ENCODE results near the gene CD3G. TPM values are rescaled to one million over a fixed set of nuclear protein-coding genes. Genes with fewer than 3 reads are reported as not detected.

CD3G gene
- total RNA-seq, 1 donor from 2014 or later: not detected

- peaks cover 7% of the 10 kb centered on the region for H3K9me3 Mint-ChIP-seq (ENCODE audit: low read depth)
- no peak overlapping the region for H3K4me3 Mint-ChIP-seq (ENCODE audit: unreplicated experiment)
- TF ChIP-seq CTCF (IDR thresholded peaks at IDR 0.05): no peak
- H3K4me1 Mint-ChIP-seq (ENCODE audit: low read depth): no peaks in the 10 kb centered on the region
- H3K27me3 Mint-ChIP-seq (ENCODE audit: low read depth): peaks cover 26% of the 10 kb centered on the region
- H3K36me3 Mint-ChIP-seq (ENCODE audit: low read depth): peaks cover 4% of the 10 kb centered on the region
- DNase-seq (ENCODE audit: low spot score): no peak
- H3K27ac Mint-ChIP-seq (ENCODE audit: unreplicated experiment): no peak overlapping the region
Measured at GRCh38 chr11:118322721-118323120, 21.4 kb upstream of the CD3G start.

GRCh38 chr11:118325283-118325682, 18.9 kb upstream of the CD3G start:
- Mint-ChIP-seq H3K9me3 (ENCODE audit: low read depth) (peaks cover 5% of the 10 kb centered on the region), H3K4me1 (ENCODE audit: low read depth) (no peaks in the 10 kb centered on the region), H3K27ac (ENCODE audit: unreplicated experiment) (no peak overlapping the region), H3K27me3 (ENCODE audit: low read depth) (peaks cover 25% of the 10 kb centered on the region), H3K36me3 (ENCODE audit: low read depth) (no peaks in the 10 kb centered on the region), H3K4me3 (ENCODE audit: unreplicated experiment) (no peak overlapping the region)
- no peak for TF ChIP-seq CTCF (IDR thresholded peaks at IDR 0.05)
- DNase-seq (ENCODE audit: low spot score): no peak

- Mint-ChIP-seq H3K4me1 (ENCODE audit: low read depth) (no peaks in the 10 kb centered on the region), H3K27ac (ENCODE audit: unreplicated experiment) (no peak overlapping the region), H3K36me3 (ENCODE audit: low read depth) (no peaks in the 10 kb centered on the region), H3K4me3 (ENCODE audit: unreplicated experiment) (no peak overlapping the region), H3K27me3 (ENCODE audit: low read depth) (peaks cover 26% of the 10 kb centered on the region), H3K9me3 (ENCODE audit: low read depth) (peaks cover 3% of the 10 kb centered on the region)
- TF ChIP-seq CTCF (IDR thresholded peaks at IDR 0.05): no peak
- no peak for DNase-seq (ENCODE audit: low spot score)
Measured at GRCh38 chr11:118328745-118329144, 15.4 kb upstream of the CD3G start.

- H3K4me3 Mint-ChIP-seq (ENCODE audit: unreplicated experiment): no peak overlapping the region
- H3K27me3 Mint-ChIP-seq (ENCODE audit: low read depth): peaks cover 24% of the 10 kb centered on the region
- H3K27ac Mint-ChIP-seq (ENCODE audit: unreplicated experiment): no peak overlapping the region
- H3K4me1 Mint-ChIP-seq (ENCODE audit: low read depth): no peaks in the 10 kb centered on the region
- no peaks in the 10 kb centered on the region for H3K36me3 Mint-ChIP-seq (ENCODE audit: low read depth)
- no peak for TF ChIP-seq CTCF (IDR thresholded peaks at IDR 0.05)
- H3K9me3 Mint-ChIP-seq (ENCODE audit: low read depth): no peaks in the 10 kb centered on the region
- no peak for DNase-seq (ENCODE audit: low spot score)
Measured at GRCh38 chr11:118334745-118335144, 9.4 kb upstream of the CD3G start.

- H3K36me3 Mint-ChIP-seq (ENCODE audit: low read depth): no peaks in the 10 kb centered on the region
- H3K4me1 Mint-ChIP-seq (ENCODE audit: low read depth): no peaks in the 10 kb centered on the region
- H3K4me3 Mint-ChIP-seq (ENCODE audit: unreplicated experiment): no peak overlapping the region
- H3K27me3 Mint-ChIP-seq (ENCODE audit: low read depth): peaks cover 32% of the 10 kb centered on the region
- no peak overlapping the region for H3K27ac Mint-ChIP-seq (ENCODE audit: unreplicated experiment)
- no peak for TF ChIP-seq CTCF (IDR thresholded peaks at IDR 0.05)
- no peaks in the 10 kb centered on the region for H3K9me3 Mint-ChIP-seq (ENCODE audit: low read depth)
- DNase-seq (ENCODE audit: low spot score): no peak
Measured at GRCh38 chr11:118338637-118339061, 5.5 kb upstream of the CD3G start.

Measured in chondrocyte (in vitro differentiated cells).